Measurements from ENCODE around the gene SPEM1. TPM values are rescaled to one million over a fixed set of nuclear protein-coding genes. Genes with fewer than 3 reads are reported as not detected.

SPEM1 gene
- total and polyA plus RNA-seq, 2 donors (not counting 1 experiment from before 2014, with no cell fraction given): not detected

- H4K20me1 ChIP-seq (ENCODE audit: control insufficient read depth, insufficient read depth, low read length, poor library complexity, severe bottlenecking): no peaks in the 10 kb centered on the region
- WGBS (ENCODE audit: insufficient coverage): 93% methylated on average over 11 of the region's 11 CpGs
- H3K4me3 ChIP-seq (ENCODE audit: control extremely low read depth in 1 of 5, extremely low read depth in 1 of 5, insufficient read depth in 1 of 5, low read depth in 2 of 5, low read length in 4 of 5): peak overlapping the region in 4 of 5 experiments; percentile 70 to 78 (median 76)
- Mint-ChIP-seq H3K4me1 (peaks cover 14% of the 10 kb centered on the region), H3K4me3 (peak overlapping the region; percentile 89), H3K27me3 (peaks cover 32% of the 10 kb centered on the region), H3K27ac (no peak overlapping the region), H3K9me3 (ENCODE audit: insufficient read depth) (no peaks in the 10 kb centered on the region)
- intact Hi-C loops (cut with micrococcal nuclease): no loop called here
- H3K4me1 ChIP-seq (ENCODE audit: control insufficient read depth in 2 of 2, insufficient read depth in 2 of 2, low read length in 2 of 2): peaks cover 19% of the 10 kb centered on the region in 2 donors
- DNase-seq (no peak), ATAC-seq (ENCODE audit: low read depth) (no peak)
- no peak overlapping the region for H3K27ac ChIP-seq (ENCODE audit: low read length in 2 of 2)
- peaks cover 2 to 19% (median 2%) of the 10 kb centered on the region in 3 donors for H3K9me3 ChIP-seq (ENCODE audit: control extremely low read depth in 1 of 3, control insufficient read depth in 2 of 3, insufficient read depth in 1 of 3, low read length in 2 of 3)
- peak overlapping the region; percentile 79 for H3K9ac ChIP-seq (ENCODE audit: low read length)
- no peak for TF ChIP-seq EZH2 (IDR thresholded peaks at IDR 0.05; ENCODE audit: borderline replicate concordance, insufficient read depth, low read depth, low read length, poor library complexity, severe bottlenecking)
- TF ChIP-seq CTCF (IDR thresholded peaks at IDR 0.05): no peak
- CTCF ChIA-PET: interaction anchor here (1.4 to 1.7 kb wide), 2 partner anchors 19 to 53 kb away, joined by 4 read pairs; no protein-coding TSS in a partner anchor
- H3K36me3 ChIP-seq (replicated peaks in 1 of 2; ENCODE audit: control extremely low read depth in 1 of 2, control insufficient read depth in 1 of 2, extremely low read depth in 1 of 2, insufficient read depth in 2 of 2, low read length in 1 of 2): no peaks in the 10 kb centered on the region
- peak overlapping the region; percentile 94 for H2AFZ ChIP-seq (ENCODE audit: insufficient read depth, low read depth, low read length, poor library complexity, severe bottlenecking)
- H3K79me2 ChIP-seq (ENCODE audit: control insufficient read depth, insufficient read depth, low read length): no peaks in the 10 kb centered on the region
- POLR2A ChIA-PET: interaction anchor here (0.5 to 0.8 kb wide), 2 partner anchors 303 to 864 kb away, joined by 3 to 4 read pairs; partner anchors contain the start of gene CTC1
- peak overlapping the region; percentile 88 for H3K4me2 ChIP-seq (replicated peaks; ENCODE audit: low read depth, low read length, poor library complexity, severe bottlenecking)
- peaks cover 0 to 43% (median 14%) of the 10 kb centered on the region in 4 experiments for H3K27me3 ChIP-seq (replicated peaks in 1 of 4; ENCODE audit: control extremely low read depth in 1 of 4, control insufficient read depth in 3 of 4, insufficient read depth in 4 of 4, low read length in 3 of 4)
Measured at GRCh38 chr17:7383371-7383741, 36.8 kb upstream of the SPEM1 start.

Measured in B cell (primary cell).